Astrocyte (in vitro differentiated cells and primary cell): Measurements from ENCODE around the gene UBE2V1. TPM values are rescaled to one million over a fixed set of nuclear protein-coding genes. Genes with fewer than 3 reads are reported as not detected.

Source experiments
- DNase-seq: peaks from one replicate; pipeline ENCODE4 v3.0.0-alpha.2; 2010; ENCODE audit warnings: low read depth
- FAIRE-seq: peaks from 2 replicates; lab custom pipeline; 2011; peaks lifted over from hg19 to GRCh38; lab: Jason Lieb, UNC
- H2AFZ ChIP-seq: 2 replicates; pipeline ENCODE4 v1.6.0; 2012; ENCODE audit warnings: low read depth, low read length, inconsistent platforms
- H3K27ac ChIP-seq: 2 replicates; pipeline ENCODE4 v1.5.1; 2011; ENCODE audit warnings: low read depth, low read length, inconsistent platforms
- H3K27me3 ChIP-seq: 2 replicates; pipeline ENCODE4 v1.6.0; 2011; ENCODE audit warnings: low read length, inconsistent platforms; ENCODE audit not compliant: insufficient read depth
- H3K36me3 ChIP-seq: 2 replicates; pipeline ENCODE4 v1.5.1; 2011; ENCODE audit warnings: low read length, inconsistent platforms; ENCODE audit not compliant: insufficient read depth
- H3K4me1 ChIP-seq: 2 replicates; pipeline ENCODE4 v1.5.1; 2011; ENCODE audit warnings: low read length, inconsistent platforms; ENCODE audit not compliant: insufficient read depth
- H3K4me2 ChIP-seq: 2 replicates; pipeline ENCODE4 v1.6.0; 2012; ENCODE audit warnings: low read length, inconsistent platforms
- H3K4me3 ChIP-seq: 2 replicates; pipeline ENCODE4 v1.5.1; 2011; ENCODE audit warnings: low read depth, mild to moderate bottlenecking, low read length, inconsistent platforms; ENCODE audit not compliant: insufficient read depth
- H3K79me2 ChIP-seq: 2 replicates; pipeline ENCODE4 v1.6.0; 2012; ENCODE audit warnings: mild to moderate bottlenecking, low read length, inconsistent platforms; ENCODE audit not compliant: insufficient read depth
- H3K9ac ChIP-seq: 2 replicates; pipeline ENCODE4 v1.6.0; 2012; ENCODE audit warnings: mild to moderate bottlenecking, low read length, inconsistent platforms
- H3K9me3 ChIP-seq: 2 replicates; pipeline ENCODE4 v1.5.1; 2012; ENCODE audit warnings: low read depth, mild to moderate bottlenecking, low read length, inconsistent platforms; ENCODE audit not compliant: insufficient read depth
- H4K20me1 ChIP-seq: 2 replicates; pipeline ENCODE4 v1.6.0; 2012; ENCODE audit warnings: low read length, inconsistent platforms; ENCODE audit not compliant: insufficient read depth
- H3K27ac Mint-ChIP-seq: one replicate; pipeline ENCODE4 v1.8.0; 2021; ENCODE audit warnings: mild to moderate bottlenecking, mixed read lengths; ENCODE audit not compliant: unreplicated experiment
- H3K27me3 Mint-ChIP-seq: one replicate; pipeline ENCODE4 v1.8.0; 2021; ENCODE audit warnings: low read depth, mixed read lengths; ENCODE audit not compliant: unreplicated experiment
- H3K36me3 Mint-ChIP-seq: one replicate; pipeline ENCODE4 v1.8.0; 2021; ENCODE audit warnings: low read depth, mixed read lengths; ENCODE audit not compliant: unreplicated experiment
- H3K4me1 Mint-ChIP-seq: one replicate; pipeline ENCODE4 v1.8.0; 2021; ENCODE audit warnings: low read depth, mixed read lengths; ENCODE audit not compliant: unreplicated experiment
- H3K4me3 Mint-ChIP-seq: one replicate; pipeline ENCODE4 v1.8.0; 2021; ENCODE audit warnings: mild to moderate bottlenecking, moderate library complexity, mixed read lengths; ENCODE audit not compliant: unreplicated experiment
- H3K9me3 Mint-ChIP-seq: one replicate; pipeline ENCODE4 v1.8.0; 2021; ENCODE audit warnings: mild to moderate bottlenecking, mixed read lengths; ENCODE audit not compliant: unreplicated experiment
- EZH2 ChIP-seq: IDR thresholded peaks from 2 replicates; pipeline ENCODE4 v1.6.1; 2012; ENCODE audit warnings: mild to moderate bottlenecking, low read length, inconsistent platforms; ENCODE audit not compliant: insufficient read depth
- total RNA-seq: library from RNA; stranded (reverse); gene quantifications from 2 replicates; pipeline ENCODE4 v1.2.1, GENCODE V29; 2021
- TF ChIP-seq, protein P1 (sequence below): IDR thresholded peaks from 2 replicates; pipeline ENCODE4 v1.5.1; 2011; ENCODE audit warnings: low read depth, mild to moderate bottlenecking, inconsistent platforms, low read length, moderate library complexity; ENCODE audit not compliant: insufficient read depth

UBE2V1 gene
- total RNA-seq, 1 donor from 2014 or later = 139 TPM

GRCh38 chr20:50037575-50037974 lies 75.4 kb downstream of the UBE2V1 start:
- no peak overlapping the region for H3K4me3 ChIP-seq
- no peaks in the 10 kb centered on the region for H3K9me3 ChIP-seq
- H3K4me3 Mint-ChIP-seq = no peak overlapping the region
- H3K79me2 ChIP-seq = no peaks in the 10 kb centered on the region
- no peak overlapping the region for H3K9ac ChIP-seq
- TF ChIP-seq, protein P1, sequence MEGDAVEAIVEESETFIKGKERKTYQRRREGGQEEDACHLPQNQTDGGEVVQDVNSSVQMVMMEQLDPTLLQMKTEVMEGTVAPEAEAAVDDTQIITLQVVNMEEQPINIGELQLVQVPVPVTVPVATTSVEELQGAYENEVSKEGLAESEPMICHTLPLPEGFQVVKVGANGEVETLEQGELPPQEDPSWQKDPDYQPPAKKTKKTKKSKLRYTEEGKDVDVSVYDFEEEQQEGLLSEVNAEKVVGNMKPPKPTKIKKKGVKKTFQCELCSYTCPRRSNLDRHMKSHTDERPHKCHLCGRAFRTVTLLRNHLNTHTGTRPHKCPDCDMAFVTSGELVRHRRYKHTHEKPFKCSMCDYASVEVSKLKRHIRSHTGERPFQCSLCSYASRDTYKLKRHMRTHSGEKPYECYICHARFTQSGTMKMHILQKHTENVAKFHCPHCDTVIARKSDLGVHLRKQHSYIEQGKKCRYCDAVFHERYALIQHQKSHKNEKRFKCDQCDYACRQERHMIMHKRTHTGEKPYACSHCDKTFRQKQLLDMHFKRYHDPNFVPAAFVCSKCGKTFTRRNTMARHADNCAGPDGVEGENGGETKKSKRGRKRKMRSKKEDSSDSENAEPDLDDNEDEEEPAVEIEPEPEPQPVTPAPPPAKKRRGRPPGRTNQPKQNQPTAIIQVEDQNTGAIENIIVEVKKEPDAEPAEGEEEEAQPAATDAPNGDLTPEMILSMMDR = no peak
- no peak for TF ChIP-seq EZH2
- H3K4me2 ChIP-seq = no peak overlapping the region
- no peaks in the 10 kb centered on the region for H3K27me3 ChIP-seq
- no peaks in the 10 kb centered on the region for H3K9me3 Mint-ChIP-seq
- no peak overlapping the region for H3K27ac Mint-ChIP-seq
- peaks cover 17% of the 10 kb centered on the region for H3K4me1 Mint-ChIP-seq
- DNase-seq (no peak), FAIRE-seq (no peak)
- peaks cover 4% of the 10 kb centered on the region for H3K27me3 Mint-ChIP-seq
- no peaks in the 10 kb centered on the region for H3K36me3 Mint-ChIP-seq
- H3K27ac ChIP-seq = no peak overlapping the region
- H3K36me3 ChIP-seq = no peaks in the 10 kb centered on the region
- H3K4me1 ChIP-seq = peaks cover 16% of the 10 kb centered on the region
- no peaks in the 10 kb centered on the region for H4K20me1 ChIP-seq
- H2AFZ ChIP-seq = no peak overlapping the region

GRCh38 chr20:50037123-50037522 lies 75.8 kb downstream of the UBE2V1 start:
- DNase-seq (no peak), FAIRE-seq (no peak)
- H3K4me1 ChIP-seq = peaks cover 16% of the 10 kb centered on the region
- Mint-ChIP-seq H3K9me3 (no peaks in the 10 kb centered on the region), H3K27me3 (peaks cover 4% of the 10 kb centered on the region), H3K36me3 (no peaks in the 10 kb centered on the region), H3K27ac (no peak overlapping the region), H3K4me1 (peaks cover 17% of the 10 kb centered on the region), H3K4me3 (no peak overlapping the region)
- no peaks in the 10 kb centered on the region for H3K36me3 ChIP-seq
- no peak overlapping the region for H3K4me2 ChIP-seq
- H3K27me3 ChIP-seq = no peaks in the 10 kb centered on the region
- H3K9me3 ChIP-seq = no peaks in the 10 kb centered on the region
- no peaks in the 10 kb centered on the region for H4K20me1 ChIP-seq
- H2AFZ ChIP-seq = no peak overlapping the region
- no peak overlapping the region for H3K4me3 ChIP-seq
- H3K27ac ChIP-seq = no peak overlapping the region
- H3K79me2 ChIP-seq = no peaks in the 10 kb centered on the region
- no peak overlapping the region for H3K9ac ChIP-seq
- TF ChIP-seq EZH2 = no peak
- TF ChIP-seq, protein P1 = no peak

- Mint-ChIP-seq H3K27me3 (peaks cover 4% of the 10 kb centered on the region), H3K9me3 (no peaks in the 10 kb centered on the region), H3K4me3 (no peak overlapping the region), H3K4me1 (peaks cover 19% of the 10 kb centered on the region), H3K36me3 (no peaks in the 10 kb centered on the region), H3K27ac (no peak overlapping the region)
- Histone ChIP-seq H2AFZ (no peak overlapping the region), H3K36me3 (no peaks in the 10 kb centered on the region), H3K27ac (no peak overlapping the region), H3K4me1 (peaks cover 16% of the 10 kb centered on the region), H3K4me2 (no peak overlapping the region), H3K9ac (no peak overlapping the region), H3K4me3 (no peak overlapping the region), H3K79me2 (no peaks in the 10 kb centered on the region), H3K9me3 (no peaks in the 10 kb centered on the region), H4K20me1 (no peaks in the 10 kb centered on the region), H3K27me3 (no peaks in the 10 kb centered on the region)
- FAIRE-seq (no peak), DNase-seq (no peak)
- no peak for TF ChIP-seq EZH2
- TF ChIP-seq, protein P1 = no peak
Observed at GRCh38 chr20:50036703-50037102, 76.2 kb downstream of the UBE2V1 start.
